ENCODE results near the gene TMPRSS4. TPM values are rescaled to one million over a fixed set of nuclear protein-coding genes. Genes with fewer than 3 reads are reported as not detected.

TMPRSS4 gene
- polyA plus RNA-seq, 1 of the 3 experiments (the other 2 are of a cell fraction): not detected

- Histone ChIP-seq H3K27me3 (ENCODE audit: insufficient read depth) (peaks cover 7% of the 10 kb centered on the region; the same call in 1 of the 2 replicates), H4K20me1 (ENCODE audit: insufficient read depth) (no peaks in the 10 kb centered on the region), H3K79me2 (ENCODE audit: insufficient read depth) (no peaks in the 10 kb centered on the region), H3K9me2 (no peaks in the 10 kb centered on the region), H3K4me2 (no peak overlapping the region), H3K4me1 (ENCODE audit: control insufficient read depth in 1 of 2, insufficient read depth in 2 of 2, low read depth in 1 of 2, low read length in 1 of 2) (peaks cover 0 to 2% of the 10 kb centered on the region in 2 experiments; a peak in 1 of 4 replicates), H3K4me3 (ENCODE audit: low read depth in 2 of 2, low read length in 1 of 2) (no peak overlapping the region), H3K9me3 (no peaks in the 10 kb centered on the region), H2AFZ (ENCODE audit: low read depth) (no peak overlapping the region), H3F3A (replicated peaks; ENCODE audit: insufficient read depth) (no peaks in the 10 kb centered on the region), H3K27ac (ENCODE audit: low read depth in 2 of 2, low read length in 1 of 2) (no peak overlapping the region), H3K9ac (no peak overlapping the region), H3K36me3 (replicated peaks in 1 of 2; ENCODE audit: control insufficient read depth in 1 of 2, insufficient read depth in 2 of 2, low read length in 1 of 2) (no peaks in the 10 kb centered on the region)
- POLR2A ChIA-PET: no interaction called here
- 57% methylated on average over 6 of the region's 7 CpGs for WGBS (ENCODE audit: low lambda C conversion rate)
- CTCF ChIA-PET: interaction anchor here (0.8 to 10.1 kb wide), 4 partner anchors 105 to 630 kb away, joined by 3 to 173 read pairs (median 39); no protein-coding TSS in a partner anchor
- DNase-seq: no peak
- TF ChIP-seq FOXM1 (IDR thresholded peaks at IDR 0.05; ENCODE audit: low read depth) (no peak), GATA2 (CRISPR knock-in tag; IDR thresholded peaks at IDR 0.05) (no peak), FOXJ3 (CRISPR knock-in tag; IDR thresholded peaks at IDR 0.05) (no peak), RFX5 (IDR thresholded peaks at IDR 0.05; ENCODE audit: low read length) (no peak), CTCF (IDR thresholded peaks at IDR 0.05) (no peak), YY1 (IDR thresholded peaks at IDR 0.05; ENCODE audit: low read depth) (no peak), CHD2 (IDR thresholded peaks at IDR 0.05; ENCODE audit: low read length, partially characterized antibody) (no peak), USF2 (IDR thresholded peaks at IDR 0.05; ENCODE audit: borderline replicate concordance, low read depth, low read length) (no peak), TCF12 (IDR thresholded peaks at IDR 0.05) (no peak), REST (IDR thresholded peaks at IDR 0.05; ENCODE audit: low read depth, low read length) (no peak), JUND (IDR thresholded peaks at IDR 0.05) (no peak), MEF2A (IDR thresholded peaks at IDR 0.05; ENCODE audit: borderline replicate concordance, low read depth) (no peak), EP300 (IDR thresholded peaks at IDR 0.05; ENCODE audit: borderline replicate concordance in 1 of 2, low read depth in 1 of 2, low read length in 1 of 2) (no peak)
Observed at GRCh38 chr11:118055966-118056365, 20.9 kb upstream of the TMPRSS4 start.

Data from SK-N-SH (cell line).